HG02798 (cell line): Measurements from ENCODE around the gene HHATL.
"Not testable (repeated sequence)": the region's sequence is repeated elsewhere in the genome, so short reads cannot be mapped to it uniquely, and the experiment has no call there.

ENCODE experiments used
- ATAC-seq: cut with Tn5 transposase; IDR thresholded peaks from one replicate; pipeline ENCODE4 v1.9.1; 2021; ENCODE audit warnings: mild to moderate bottlenecking; ENCODE audit not compliant: unreplicated experiment, poor library complexity

HHATL gene

DNA sequence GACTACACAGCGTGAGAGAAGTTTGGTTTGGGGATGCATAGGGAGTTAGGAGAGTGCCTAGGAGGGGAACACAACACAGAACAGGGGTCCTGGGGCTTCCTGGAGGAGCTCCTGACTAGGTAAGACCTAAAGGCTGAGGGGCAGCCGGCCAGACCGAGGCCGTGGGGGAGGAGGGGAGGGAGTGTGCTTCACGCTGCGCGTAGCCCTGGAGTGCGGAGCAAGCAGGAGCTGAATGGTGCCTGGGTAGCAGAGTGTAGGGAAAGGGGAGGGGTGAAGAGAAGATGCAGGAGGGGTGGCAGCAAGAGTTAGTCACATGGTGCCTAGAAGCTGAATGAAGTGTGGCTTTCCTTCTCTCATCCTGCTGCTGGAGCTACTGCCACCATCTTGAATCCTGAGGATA lies 32.4 kb upstream of the HHATL start:
- ATAC-seq, result no peak

DNA sequence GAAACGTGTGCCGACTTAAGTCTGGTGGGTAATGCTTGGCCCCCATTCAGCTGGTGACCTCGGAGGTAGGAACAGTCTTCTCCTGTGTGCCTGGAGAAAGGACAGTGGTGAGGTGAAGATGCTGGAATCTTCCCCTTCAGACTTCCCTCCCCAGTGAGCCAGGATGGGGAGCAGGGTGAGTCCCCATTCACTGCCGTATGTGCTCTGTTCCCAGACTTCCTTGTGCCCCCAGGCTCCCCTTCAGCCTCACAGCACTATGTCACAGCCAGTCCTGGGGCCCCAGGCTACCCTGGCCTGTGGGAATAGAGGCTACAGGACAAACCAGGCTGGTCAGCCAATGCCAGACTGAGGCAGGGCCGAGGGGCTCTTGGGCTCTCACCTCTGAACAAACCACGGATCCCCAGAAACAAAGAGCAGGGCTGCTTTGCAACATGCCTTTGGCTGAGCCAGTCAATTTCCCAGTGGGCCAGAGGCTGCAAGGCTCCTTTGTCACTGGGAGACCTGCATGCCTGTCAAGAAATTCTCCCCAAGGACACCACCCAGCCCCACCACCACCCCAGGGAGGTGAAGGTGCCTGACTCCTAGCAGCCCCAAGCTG lies 31.8 kb upstream of the HHATL start:
- ATAC-seq, result no peak

DNA sequence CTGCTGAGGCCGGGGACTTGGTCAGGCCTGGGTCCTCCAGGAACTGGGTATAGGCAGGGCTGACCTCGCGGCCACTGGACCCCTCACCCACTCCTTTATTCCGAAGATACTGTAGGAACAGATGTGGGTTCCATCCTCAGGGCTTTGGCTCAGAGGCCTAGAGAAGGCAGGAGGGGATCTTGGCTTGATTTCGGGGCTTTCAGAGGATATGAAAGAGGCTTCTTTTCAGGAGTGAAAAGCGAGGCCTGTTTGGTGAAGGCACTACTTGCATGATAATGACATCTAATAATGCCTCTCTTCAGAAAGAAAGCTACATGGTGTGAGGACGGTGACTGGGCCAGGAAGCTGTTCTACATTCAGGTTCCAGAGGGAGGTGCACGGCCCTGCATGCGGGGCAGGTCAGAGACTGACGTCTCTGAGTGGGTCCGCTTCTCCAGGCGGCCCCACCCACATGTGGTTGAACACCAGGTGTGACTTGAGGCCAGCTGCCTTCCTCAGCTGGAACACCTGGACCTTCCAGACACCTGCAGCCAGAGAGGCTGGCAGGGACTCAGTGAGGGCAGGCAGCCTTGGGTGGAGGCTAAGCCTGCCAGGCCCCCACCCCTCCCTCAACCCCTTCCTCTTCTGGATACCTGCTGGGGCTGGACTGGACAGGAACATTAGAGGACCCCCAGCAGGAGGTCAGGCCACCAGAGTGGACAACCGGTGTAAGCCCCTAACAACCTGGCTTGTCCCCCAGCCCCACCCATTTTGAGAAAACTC lies 31.1 kb upstream of the HHATL start:
- ATAC-seq, result no peak

DNA sequence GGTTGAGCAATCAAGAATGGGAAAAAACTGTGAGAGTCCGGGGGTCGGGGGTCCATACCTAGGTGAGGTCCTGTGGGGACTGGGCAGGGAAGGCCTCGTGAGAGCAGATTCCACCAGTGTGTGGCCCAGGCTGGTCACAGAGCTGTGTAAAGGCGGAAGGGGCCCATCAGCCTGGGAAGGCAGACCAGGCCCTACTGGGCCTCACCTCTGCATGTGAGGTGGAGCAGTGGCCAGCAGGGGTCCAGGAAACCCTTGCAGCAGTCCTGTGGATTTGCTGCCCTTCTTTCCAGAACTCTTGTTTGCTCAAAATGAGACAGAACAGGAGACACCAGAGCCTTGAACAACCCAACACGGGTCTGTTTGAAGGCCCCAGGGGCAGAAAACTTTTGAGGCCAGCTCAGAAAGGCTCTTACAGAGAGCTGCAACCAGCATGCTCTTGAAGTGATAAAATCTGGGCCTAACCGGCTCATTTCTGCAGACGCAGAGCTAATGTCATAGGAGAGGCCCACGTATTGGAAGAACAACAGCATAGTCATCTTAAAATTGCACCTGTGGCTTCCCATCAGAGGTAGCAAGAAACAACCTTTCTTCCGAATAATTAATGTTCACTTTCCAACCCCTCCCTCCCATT lies 30.3 kb upstream of the HHATL start:
- ATAC-seq, result no peak

DNA sequence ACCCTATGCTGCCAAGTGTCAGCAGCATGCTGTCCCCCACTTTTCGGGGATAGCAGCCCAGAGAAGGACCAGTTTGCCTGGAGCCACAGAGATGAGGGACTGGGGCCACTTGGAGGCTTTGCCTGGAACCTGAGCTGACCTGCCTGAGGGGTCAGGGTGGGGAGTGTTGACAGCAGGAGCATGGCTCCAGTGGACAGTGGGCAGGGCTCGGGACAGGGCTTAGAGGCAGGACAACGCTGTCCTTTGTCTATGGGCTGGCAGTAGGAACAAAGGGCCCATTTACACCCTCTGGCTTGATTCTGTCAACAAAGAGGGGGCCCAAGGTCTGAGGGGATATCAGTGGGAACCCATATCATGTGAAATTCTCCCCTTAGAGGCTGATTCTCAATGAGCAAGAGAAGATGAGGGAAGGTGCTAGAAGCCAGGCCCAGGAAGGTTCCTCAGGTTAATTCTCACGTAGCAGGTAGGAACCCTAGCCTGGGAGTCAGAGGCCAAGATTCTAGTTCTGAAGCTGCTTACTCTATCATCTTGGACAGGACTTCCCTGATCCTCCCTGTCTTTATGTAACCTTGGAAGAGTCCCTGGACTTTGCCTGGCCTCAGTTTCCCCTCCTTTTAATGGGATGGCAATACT lies 29.7 kb upstream of the HHATL start:
- no peak for ATAC-seq

DNA sequence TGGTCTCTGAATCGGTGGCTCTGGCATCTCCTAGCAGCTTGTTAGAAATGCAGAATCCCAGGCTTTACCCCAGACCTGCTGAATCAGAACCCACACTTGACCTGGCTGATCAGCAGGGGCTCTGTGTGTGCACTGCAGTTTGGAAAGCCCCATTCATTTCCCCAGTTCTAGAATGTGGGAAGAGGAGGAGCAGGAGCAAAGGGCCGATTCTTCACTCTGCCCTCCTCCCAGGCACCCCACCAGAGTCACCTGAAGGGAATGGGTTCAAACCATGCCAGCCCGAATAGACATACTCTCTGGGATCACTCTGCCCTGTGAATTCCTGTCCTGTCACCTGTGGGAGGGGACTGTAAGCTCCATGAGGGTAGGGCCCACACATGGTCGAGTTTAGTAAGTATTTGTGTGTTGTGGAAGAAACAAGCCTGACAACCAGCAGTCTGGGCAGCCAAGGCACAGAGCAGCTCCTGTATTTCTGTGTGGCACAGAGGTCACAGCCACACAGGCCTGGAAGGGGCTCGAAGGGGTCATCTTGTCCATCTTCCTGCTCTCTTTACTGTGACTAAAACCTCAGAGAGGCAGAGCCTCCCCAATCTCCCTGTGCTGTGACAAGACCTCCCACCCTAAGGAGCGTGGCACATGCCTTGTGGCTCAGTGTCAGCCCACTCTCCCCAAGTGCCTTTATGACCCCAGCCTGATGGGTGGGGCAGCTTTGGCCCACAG lies 29.0 kb upstream of the HHATL start:
- no peak for ATAC-seq

DNA sequence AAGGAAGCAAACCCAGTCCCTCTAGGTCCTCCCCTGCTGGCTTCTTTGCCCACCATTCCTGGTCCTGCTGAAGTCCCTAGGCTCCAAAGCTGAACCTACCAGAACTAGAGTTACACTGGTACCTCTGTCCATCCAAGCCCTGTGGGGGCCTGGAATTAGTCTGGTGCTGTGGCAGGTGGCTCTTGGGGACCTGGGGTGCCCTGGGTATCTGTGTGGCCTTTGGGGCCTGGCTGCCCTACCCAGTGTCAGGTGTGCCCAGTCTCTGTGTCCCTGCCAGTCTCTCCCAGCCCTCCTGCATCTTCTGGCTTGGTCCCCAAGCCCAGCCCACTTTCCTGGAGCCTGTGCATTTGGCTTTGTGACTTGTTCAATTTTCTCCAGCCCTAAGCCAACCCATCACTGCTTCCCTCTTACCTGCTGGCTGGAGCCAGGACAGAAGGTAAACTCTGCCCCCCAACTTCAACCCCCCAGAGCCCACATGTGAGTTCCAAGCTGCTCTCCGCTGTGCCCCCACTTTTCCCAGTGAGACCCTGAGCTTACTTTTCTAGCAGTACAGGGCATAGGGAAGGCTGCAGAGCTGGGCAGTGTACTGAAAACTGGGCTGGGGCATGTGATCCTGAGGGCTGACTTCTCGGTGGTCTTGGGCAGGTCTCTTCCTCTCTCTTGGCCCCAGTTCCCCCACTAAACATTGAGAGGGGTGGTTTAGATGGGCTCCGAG lies 28.3 kb upstream of the HHATL start:
- no peak for ATAC-seq

DNA sequence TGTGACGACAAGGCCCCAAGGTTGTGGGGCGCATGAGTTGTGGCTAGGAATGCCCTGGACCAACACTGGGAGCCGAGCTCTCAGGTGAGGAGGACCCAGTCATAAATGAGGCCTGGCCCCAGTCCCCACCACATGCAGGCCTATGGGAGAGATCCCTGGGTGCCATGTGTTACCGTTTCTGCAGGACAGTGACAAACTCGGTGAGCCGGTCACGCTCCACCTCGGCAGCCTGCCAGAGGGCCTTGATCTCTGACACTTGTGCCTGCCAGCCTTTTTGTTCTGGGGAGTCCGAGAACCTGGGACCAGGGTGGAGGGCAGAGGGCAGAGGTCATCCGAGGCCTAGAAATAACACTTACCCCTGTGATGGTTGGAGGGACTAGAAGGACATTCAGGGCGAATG lies 27.7 kb upstream of the HHATL start:
- ATAC-seq, result no peak

DNA sequence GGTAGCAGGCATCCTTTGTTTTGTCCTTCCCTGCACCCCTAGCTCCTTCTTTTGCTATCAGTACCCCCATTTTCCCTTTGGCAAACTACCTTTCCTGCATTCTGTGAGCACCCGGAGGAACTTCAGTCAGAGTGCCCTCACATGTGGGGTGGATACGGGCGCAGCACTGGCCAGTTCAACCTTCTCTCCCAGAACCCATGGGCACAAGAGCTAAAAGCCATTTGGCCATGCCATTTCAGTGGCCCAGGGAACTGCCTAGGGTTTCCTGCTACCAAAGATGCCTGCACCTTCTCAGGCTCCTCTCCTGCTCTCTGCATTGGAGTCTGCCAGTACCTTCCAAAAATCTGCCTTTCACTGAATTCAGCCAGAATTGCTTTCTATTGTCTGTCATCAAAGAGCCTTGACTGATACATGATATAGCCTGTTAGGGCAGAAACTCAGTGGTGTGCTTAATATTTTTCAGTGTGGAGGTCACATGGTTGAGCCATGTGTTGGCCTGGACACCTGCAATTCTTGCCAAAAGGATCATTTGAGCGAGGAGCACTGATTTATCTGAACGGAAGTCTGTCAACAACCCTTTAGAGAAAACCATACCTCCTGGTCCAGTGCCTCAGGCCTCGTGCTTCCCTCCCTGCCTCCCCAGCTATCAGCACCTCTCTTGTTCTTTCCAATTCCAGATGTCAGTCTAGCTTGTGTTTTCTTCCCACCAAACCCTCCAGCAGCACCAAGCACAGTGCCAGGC lies 27.0 kb upstream of the HHATL start:
- no peak for ATAC-seq

DNA sequence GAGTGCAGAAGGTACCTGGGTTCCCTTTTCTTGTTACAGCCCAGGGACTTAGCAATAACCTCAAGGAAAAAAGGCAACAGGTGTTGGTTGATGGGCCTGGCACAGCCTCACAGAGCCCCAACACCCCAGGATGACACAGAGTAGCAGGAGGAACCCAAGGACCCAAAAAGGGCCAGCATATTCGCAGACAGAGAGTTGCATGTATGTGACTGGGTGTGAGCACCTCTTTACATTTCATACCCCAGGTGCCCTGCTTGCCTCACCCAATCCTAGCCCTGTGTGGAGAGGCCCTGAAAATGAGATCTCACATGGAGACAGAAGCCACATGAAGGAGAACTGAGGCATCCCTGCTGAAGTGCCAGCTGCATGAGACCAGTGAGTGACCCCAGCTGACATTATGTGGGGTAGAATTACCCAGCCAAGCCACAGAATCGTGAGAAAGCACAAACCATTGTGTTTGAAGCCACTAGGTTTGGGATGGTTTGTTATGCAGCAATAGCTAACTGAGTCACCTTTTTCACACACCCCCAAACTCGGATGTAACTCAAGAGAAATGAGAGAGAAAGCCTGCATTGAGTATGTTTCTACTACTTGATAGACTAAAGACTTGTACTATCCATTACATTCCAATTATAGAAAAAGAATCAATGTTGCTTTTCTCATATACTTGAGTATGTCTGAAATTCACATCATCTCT lies 26.2 kb upstream of the HHATL start:
- ATAC-seq, result no peak

DNA sequence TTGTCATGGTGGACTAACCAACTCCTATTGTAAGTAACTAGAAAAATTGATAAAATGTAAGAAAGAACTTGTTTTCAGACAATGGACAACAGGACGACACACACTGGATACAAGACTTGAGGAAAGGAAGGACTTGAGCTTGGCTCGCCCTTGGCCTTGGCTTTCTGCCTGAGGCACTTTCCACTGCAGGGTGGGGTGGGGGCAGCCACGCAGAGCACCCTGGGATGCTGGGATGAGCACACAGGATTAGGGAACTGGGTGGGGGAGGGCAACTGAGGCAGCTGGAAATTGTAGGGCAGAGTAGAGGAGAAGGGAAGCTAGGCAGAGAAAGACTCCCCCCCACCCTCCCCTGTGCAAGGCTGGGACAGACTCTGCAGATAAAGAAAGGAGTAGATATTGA lies 25.5 kb upstream of the HHATL start:
- no peak for ATAC-seq

DNA sequence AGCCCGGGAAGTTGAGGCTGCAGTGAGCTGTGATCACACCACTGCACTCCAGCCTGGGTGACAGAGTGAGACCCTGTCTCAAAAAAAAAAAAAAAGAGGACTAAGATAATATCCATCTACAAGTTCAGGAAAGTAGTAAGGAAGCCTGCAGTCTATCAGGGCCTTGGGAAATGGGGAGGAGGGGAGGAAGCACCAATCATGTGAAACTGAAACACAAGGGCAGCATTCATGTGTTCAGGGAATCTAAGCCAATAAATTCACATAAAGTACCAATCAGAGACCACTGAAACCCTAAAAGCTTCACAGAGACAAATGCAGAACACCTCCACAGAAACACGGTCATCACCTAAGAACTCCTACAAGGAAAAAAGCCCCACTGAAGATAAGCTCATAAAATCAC lies 22.9 kb upstream of the HHATL start:
- no peak for ATAC-seq

DNA sequence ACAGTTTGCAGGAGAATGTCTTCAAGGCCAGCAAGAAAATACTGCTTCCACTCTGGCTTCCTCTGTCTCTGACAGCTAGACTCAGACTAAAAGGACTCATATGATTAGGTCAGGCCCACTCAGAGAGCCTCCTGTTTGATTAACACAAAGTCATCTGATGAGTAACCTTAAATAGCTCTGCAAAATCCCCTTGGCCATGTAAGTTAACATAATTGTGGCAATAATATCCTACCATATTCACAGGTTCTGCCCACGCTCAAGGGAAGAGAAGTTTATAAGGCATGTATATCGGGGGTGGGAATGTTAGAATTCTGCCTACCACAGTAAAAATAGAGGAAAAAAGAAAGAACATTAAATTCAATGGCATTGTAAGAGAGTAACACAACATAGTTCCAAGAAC lies 20.6 kb upstream of the HHATL start:
- no peak for ATAC-seq

DNA sequence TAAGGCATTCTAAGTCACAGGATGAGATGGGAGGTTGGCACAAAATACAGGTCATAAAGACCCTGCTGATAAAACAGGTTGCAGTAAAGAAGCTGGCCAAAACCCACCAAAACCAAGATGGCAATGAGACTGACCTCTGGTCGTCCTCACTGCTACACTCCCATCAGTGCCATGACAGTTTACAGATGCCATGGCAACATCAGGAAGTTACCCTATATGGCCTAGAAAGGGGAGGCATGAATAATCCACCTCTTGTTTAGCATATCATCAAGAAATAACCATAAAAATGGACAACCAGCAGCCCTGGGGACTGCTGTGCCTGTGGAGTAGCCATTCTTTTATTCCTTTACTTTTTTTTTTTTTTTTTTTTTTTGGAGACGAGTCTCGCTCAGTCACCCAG lies 19.8 kb upstream of the HHATL start:
- ATAC-seq, result not testable (repeated sequence)

DNA sequence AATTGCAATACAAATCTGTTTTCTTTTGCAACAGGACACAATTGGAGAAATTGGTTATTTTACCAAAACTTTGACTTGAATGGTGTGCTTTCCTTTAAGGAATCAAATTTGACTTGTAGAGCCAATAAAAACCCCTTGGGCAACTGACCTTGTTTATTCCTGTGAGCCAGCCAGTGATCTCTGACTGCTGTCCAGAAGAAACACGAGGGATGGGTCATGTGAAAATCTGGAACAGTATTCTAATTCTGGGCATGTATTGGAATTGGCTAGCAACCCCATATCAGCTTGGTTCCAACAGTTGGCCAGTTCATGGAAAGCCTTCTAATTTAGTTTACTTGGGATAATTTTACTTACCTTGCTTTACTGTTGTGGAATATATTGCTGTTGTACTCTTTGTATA lies 19.1 kb upstream of the HHATL start:
- no peak for ATAC-seq

DNA sequence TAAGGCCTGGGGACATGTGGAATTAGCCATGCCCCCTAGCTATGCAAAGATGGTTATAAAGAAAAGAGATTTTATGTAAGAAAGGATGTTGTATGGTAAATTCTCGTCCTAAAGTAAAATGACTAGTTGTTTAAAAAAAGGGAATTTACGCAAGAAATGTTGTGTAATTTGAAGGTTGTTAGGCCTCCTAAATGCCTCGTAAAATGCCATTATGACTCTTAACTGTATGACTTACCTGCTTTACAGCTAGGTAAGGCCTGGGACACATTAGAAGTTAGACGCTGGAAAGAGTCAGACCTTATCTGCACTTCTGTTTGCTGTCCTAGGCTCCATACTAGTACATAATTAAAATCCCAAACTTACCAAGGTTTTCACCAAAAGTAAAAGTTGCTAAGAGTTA lies 17.5 kb upstream of the HHATL start:
- ATAC-seq, result no peak

DNA sequence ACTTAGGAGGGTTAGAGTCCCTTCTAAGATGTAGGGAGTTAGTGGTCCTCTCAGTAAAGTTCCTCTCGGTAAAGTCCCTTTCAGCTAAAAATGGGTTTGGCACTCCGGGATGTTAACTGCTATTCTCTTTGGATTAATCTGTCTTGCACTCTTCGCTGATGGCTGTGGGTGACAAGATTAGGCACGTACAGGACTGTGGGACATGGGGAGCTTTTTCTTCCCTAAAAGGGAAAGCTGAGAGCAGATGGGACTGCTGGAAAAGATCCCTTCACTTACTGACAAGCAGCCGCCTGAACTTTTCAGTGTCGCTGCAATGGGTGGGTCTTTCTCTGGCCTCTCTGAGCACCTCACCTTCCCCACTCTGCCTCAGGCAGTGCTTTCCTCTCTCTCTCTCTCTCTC lies 16.4 kb upstream of the HHATL start:
- ATAC-seq, result no peak

DNA sequence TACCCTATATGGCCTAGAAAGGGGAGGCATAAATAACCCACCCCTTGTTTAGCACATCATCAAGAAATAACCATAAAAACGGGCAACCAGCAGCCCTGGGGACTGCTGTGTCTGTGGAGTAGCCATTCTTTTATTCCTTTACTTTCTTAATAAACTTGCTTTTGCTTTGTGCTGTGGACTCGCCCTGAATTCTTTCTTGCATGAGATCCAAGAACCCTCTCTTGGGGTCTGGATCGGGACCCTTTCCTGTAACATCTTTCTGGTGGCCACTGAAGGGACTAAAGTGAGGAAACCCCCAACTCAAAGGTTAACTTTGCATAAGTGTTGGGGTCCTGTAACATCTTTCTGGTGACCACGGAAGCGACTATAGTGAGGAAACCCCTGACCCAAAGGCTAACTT lies 15.7 kb upstream of the HHATL start:
- ATAC-seq, result no peak

DNA sequence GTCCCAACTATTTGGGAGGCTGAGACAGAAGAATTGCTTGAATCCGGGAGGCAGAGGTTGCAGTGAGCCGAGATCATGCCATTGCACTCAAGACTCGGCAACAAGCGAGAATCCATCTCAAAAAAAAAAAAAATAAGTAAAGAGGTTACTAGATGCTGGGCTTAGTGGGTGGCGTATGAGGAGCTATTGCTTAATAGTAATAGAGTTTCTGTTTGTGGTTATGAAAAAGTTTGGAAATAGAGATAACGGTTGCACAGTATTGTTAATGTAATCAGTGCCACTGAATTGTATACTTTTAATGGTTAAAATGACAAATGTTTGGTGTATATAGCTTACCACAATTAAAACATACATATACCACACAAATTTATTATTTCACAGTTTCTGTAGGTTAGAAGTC lies 14.7 kb upstream of the HHATL start:
- ATAC-seq, result no peak
